ENCODE results near the gene GCC2. TPM values are rescaled to one million over a fixed set of nuclear protein-coding genes. Genes with fewer than 3 reads are reported as not detected.

GCC2 gene
- total and polyA plus RNA-seq, 2 of the 8 experiments (the other 6 are each of a cell fraction or from before 2014, with no cell fraction given), result 4.6 to 54.9 TPM

DNA sequence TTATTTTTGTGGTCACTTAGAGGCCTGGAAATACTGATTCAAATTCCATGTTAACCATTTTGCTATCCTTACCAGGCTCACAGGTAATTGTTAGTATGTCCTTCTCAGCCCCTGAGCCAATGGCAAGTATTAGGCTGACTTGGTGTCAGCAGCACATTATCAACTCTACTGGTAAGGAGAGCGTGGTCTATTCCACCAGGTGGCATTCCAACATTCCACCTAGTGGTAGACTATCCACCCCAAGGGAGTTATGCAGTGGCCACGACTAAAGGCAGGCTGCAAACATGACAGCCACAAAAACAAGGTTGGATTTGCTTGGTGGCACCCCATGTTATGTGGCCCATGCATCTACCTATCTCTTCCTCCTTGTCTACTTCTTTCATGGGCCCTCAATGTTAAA, 31.8 kb upstream of the GCC2 start:
- no peak overlapping the region for H3K23ac ChIP-seq (ENCODE audit: insufficient read length)
- no peak overlapping the region for H2BK5ac ChIP-seq (ENCODE audit: low read depth, low read length)
- no peaks in the 10 kb centered on the region for H3K23me2 ChIP-seq (ENCODE audit: low read depth, low read length)
- H3K79me1 ChIP-seq (ENCODE audit: low read depth, low read length), result no peaks in the 10 kb centered on the region
- H2BK120ac ChIP-seq (replicated peaks; ENCODE audit: low read depth, low read length), result no peak overlapping the region
- no peak overlapping the region for H3K4me3 ChIP-seq (ENCODE audit: extremely low read depth in 1 of 4, insufficient read depth in 2 of 4, low read depth in 3 of 4, low read length in 4 of 4)
- DNase-seq (ENCODE audit: low read depth in 1 of 2, low spot score in 2 of 2) (no peak), FAIRE-seq (no peak)
- TF ChIP-seq KDM4A (IDR thresholded peaks at IDR 0.05; ENCODE audit: low read depth, low read length, severe bottlenecking) (no peak), MAFK (IDR thresholded peaks at IDR 0.05; ENCODE audit: low read depth, low read length) (no peak), RAD21 (IDR thresholded peaks at IDR 0.05 in 1 of 2, conservative IDR thresholded peaks at IDR 0.05 in 1 of 2; ENCODE audit: low read depth in 2 of 2, low read length in 2 of 2) (peak; percentile 16 to 42; a peak in 1 of 4 replicates), TEAD4 (IDR thresholded peaks at IDR 0.05; ENCODE audit: low read depth, low read length) (0 out of 2 replicates have a peak, but pooled peaks have one; percentile 19)
- TF ChIP-seq, protein P1, sequence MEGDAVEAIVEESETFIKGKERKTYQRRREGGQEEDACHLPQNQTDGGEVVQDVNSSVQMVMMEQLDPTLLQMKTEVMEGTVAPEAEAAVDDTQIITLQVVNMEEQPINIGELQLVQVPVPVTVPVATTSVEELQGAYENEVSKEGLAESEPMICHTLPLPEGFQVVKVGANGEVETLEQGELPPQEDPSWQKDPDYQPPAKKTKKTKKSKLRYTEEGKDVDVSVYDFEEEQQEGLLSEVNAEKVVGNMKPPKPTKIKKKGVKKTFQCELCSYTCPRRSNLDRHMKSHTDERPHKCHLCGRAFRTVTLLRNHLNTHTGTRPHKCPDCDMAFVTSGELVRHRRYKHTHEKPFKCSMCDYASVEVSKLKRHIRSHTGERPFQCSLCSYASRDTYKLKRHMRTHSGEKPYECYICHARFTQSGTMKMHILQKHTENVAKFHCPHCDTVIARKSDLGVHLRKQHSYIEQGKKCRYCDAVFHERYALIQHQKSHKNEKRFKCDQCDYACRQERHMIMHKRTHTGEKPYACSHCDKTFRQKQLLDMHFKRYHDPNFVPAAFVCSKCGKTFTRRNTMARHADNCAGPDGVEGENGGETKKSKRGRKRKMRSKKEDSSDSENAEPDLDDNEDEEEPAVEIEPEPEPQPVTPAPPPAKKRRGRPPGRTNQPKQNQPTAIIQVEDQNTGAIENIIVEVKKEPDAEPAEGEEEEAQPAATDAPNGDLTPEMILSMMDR (IDR thresholded peaks at IDR 0.05; ENCODE audit: control extremely low read depth in 1 of 3, insufficient read depth in 1 of 3, low read depth in 1 of 3, low read length in 3 of 3), result peak in 2 of 3 experiments; percentile 25 to 61; a peak in 3 of 4 replicates
- H3K36me3 ChIP-seq (ENCODE audit: control insufficient read depth in 2 of 4, insufficient read depth in 4 of 4, low read length in 3 of 4), result no peaks in the 10 kb centered on the region
- H3K27ac ChIP-seq (ENCODE audit: low read depth, low read length), result no peak overlapping the region
- H2BK20ac ChIP-seq (ENCODE audit: low read length), result no peak overlapping the region
- no peaks in the 10 kb centered on the region for H3K4me1 ChIP-seq (replicated peaks in 1 of 4; ENCODE audit: control insufficient read depth in 3 of 4, insufficient read depth in 4 of 4, low read length in 3 of 4)
- no peaks in the 10 kb centered on the region for H3K27me3 ChIP-seq (replicated peaks in 1 of 4; ENCODE audit: control insufficient read depth in 3 of 4, extremely low read depth in 1 of 4, insufficient read depth in 3 of 4, low read length in 3 of 4)
- no peak overlapping the region for H2AK5ac ChIP-seq (ENCODE audit: low read depth, low read length)
- no peak overlapping the region for H3K4ac ChIP-seq (replicated peaks; ENCODE audit: insufficient read length, low read depth, low read length)
- CTCF ChIA-PET (ENCODE audit: partially characterized antibody), result interaction anchor here (1.0 kb wide), 1 partner anchor 9 kb away, joined by 3 read pairs; no protein-coding TSS in a partner anchor
- no peak overlapping the region for H3K4me2 ChIP-seq (ENCODE audit: insufficient read depth in 1 of 2, low read depth in 2 of 2, low read length in 2 of 2)
- H4K20me1 ChIP-seq (replicated peaks in 1 of 2; ENCODE audit: control insufficient read depth in 1 of 2, insufficient read depth in 2 of 2, low read length in 2 of 2), result no peaks in the 10 kb centered on the region
- no peaks in the 10 kb centered on the region for H3K79me2 ChIP-seq (ENCODE audit: control insufficient read depth in 1 of 2, insufficient read depth in 2 of 2, low read length in 2 of 2)
- no peak overlapping the region for H2AFZ ChIP-seq (ENCODE audit: low read length)
- H3K9me3 ChIP-seq (ENCODE audit: insufficient read depth in 2 of 2, low read depth in 1 of 2, low read length in 1 of 2), result no peaks in the 10 kb centered on the region
- H3K14ac ChIP-seq (ENCODE audit: insufficient read length), result no peak overlapping the region
- H3K18ac ChIP-seq (ENCODE audit: extremely low read depth, low read length), result no peak overlapping the region
- H4K91ac ChIP-seq (replicated peaks; ENCODE audit: insufficient read length, low read length), result no peak overlapping the region
- H4K5ac ChIP-seq (ENCODE audit: insufficient read length, low read depth, low read length), result no peak overlapping the region
- H2BK15ac ChIP-seq (ENCODE audit: low read length), result no peak overlapping the region
- H3K56ac ChIP-seq (replicated peaks; ENCODE audit: insufficient read length, low read depth, low read length), result no peak overlapping the region
- POLR2A ChIA-PET (ENCODE audit: partially characterized antibody), result no interaction called here
- H2BK12ac ChIP-seq (ENCODE audit: low read depth, low read length), result no peak overlapping the region
- WGBS, 2 experiments (ENCODE audit: extremely low coverage in 1 of 2, insufficient coverage in 1 of 2, insufficient read length in 1 of 2, insufficient replicate concordance in 2 of 2, low coverage in 1 of 2, low lambda C conversion rate in 2 of 2, missing lambda C conversion rate in 1 of 2), result 79% methylated on average over 2 of the region's 2 CpGs; no CpG with 5 or more reads in 1 of the 2 experiments
- H3K9ac ChIP-seq (replicated peaks in 1 of 4; ENCODE audit: extremely low read depth in 1 of 4, low read depth in 3 of 4, low read length in 3 of 4), result no peak overlapping the region
- H4K8ac ChIP-seq (ENCODE audit: extremely low read depth, insufficient read depth, low read length), result no peak overlapping the region
